ENCODE measurements around the gene DCAF5. TPM values are rescaled to one million over a fixed set of nuclear protein-coding genes. Genes with fewer than 3 reads are reported as not detected.

Gene DCAF5
- polyA plus RNA-seq, 1 donor (not counting 4 experiments of a cell fraction or from before 2014, with no cell fraction given) = 29.5 TPM

- H3K36me3 ChIP-seq (ENCODE audit: control insufficient read depth in 2 of 2, extremely low read depth in 1 of 2, insufficient read depth in 2 of 2, low read length in 2 of 2) = peaks cover 8 to 9% of the 10 kb centered on the region in 2 experiments
- H3K79me2 ChIP-seq (ENCODE audit: control insufficient read depth, insufficient read depth, low read length) = peaks cover 4% of the 10 kb centered on the region
- H3K4me3 ChIP-seq (ENCODE audit: control insufficient read depth in 2 of 3, extremely low read depth in 1 of 3, insufficient read depth in 2 of 3, low read depth in 1 of 3, low read length in 3 of 3) = no peak overlapping the region
- FAIRE-seq (no peak), DNase-seq (ENCODE audit: low read depth, low spot score) (no peak)
- no peak overlapping the region for H2AFZ ChIP-seq (ENCODE audit: control insufficient read depth, low read length)
- peaks cover 2% of the 10 kb centered on the region for H3K9me1 ChIP-seq (ENCODE audit: control insufficient read depth, extremely low read depth, insufficient read depth, low read length)
- H3K27ac ChIP-seq (ENCODE audit: control insufficient read depth, insufficient read depth, low read length) = no peak overlapping the region
- peaks cover 29% of the 10 kb centered on the region for H3K4me1 ChIP-seq (ENCODE audit: control insufficient read depth, extremely low read depth, insufficient read depth, low read length)
- H3K27me3 ChIP-seq (ENCODE audit: control insufficient read depth, extremely low read depth, insufficient read depth, low read length) = no peaks in the 10 kb centered on the region
- no peaks in the 10 kb centered on the region for H4K20me1 ChIP-seq (ENCODE audit: control insufficient read depth, extremely low read depth, insufficient read depth, low read length)
- H3K9me3 ChIP-seq (ENCODE audit: control insufficient read depth, low read depth, low read length) = no peaks in the 10 kb centered on the region
- H3K4me2 ChIP-seq (ENCODE audit: control insufficient read depth, extremely low read depth, insufficient read depth, low read depth, low read length) = no peak overlapping the region
- dilution Hi-C loops (cut with MboI; ENCODE audit: extremely low pct_ligation_motif_present, low sequenced_read_pairs) = no loop called here
- no peak overlapping the region for H3K9ac ChIP-seq (ENCODE audit: control insufficient read depth, extremely low read depth, insufficient read depth, low read length)
- TF ChIP-seq CTCF (optimal IDR thresholded peaks at IDR 0.05 in 1 of 3, IDR thresholded peaks at IDR 0.05 in 1 of 3, conservative IDR thresholded peaks at IDR 0.05 in 1 of 3; ENCODE audit: extremely low read depth in 1 of 3, insufficient read depth in 2 of 3, low read length in 3 of 3) (no peak), EZH2 (IDR thresholded peaks at IDR 0.05; ENCODE audit: low read length) (no peak)
Observed at GRCh38 chr14:69092840-69093422, 60.0 kb downstream of the DCAF5 start.

- H4K20me1 ChIP-seq (ENCODE audit: control insufficient read depth, extremely low read depth, insufficient read depth, low read length) = no peaks in the 10 kb centered on the region
- H3K27me3 ChIP-seq (ENCODE audit: control insufficient read depth, extremely low read depth, insufficient read depth, low read length) = no peaks in the 10 kb centered on the region
- peaks cover 37% of the 10 kb centered on the region for H3K4me1 ChIP-seq (ENCODE audit: control insufficient read depth, extremely low read depth, insufficient read depth, low read length)
- TF ChIP-seq CTCF (optimal IDR thresholded peaks at IDR 0.05 in 1 of 3, IDR thresholded peaks at IDR 0.05 in 1 of 3, conservative IDR thresholded peaks at IDR 0.05 in 1 of 3; ENCODE audit: extremely low read depth in 1 of 3, insufficient read depth in 2 of 3, low read length in 3 of 3) (no peak), EZH2 (IDR thresholded peaks at IDR 0.05; ENCODE audit: low read length) (no peak)
- no peak for DNase-seq (ENCODE audit: low read depth, low spot score)
- H3K4me2 ChIP-seq (ENCODE audit: control insufficient read depth, extremely low read depth, insufficient read depth, low read depth, low read length) = no peak overlapping the region
- H3K9ac ChIP-seq (ENCODE audit: control insufficient read depth, extremely low read depth, insufficient read depth, low read length) = no peak overlapping the region
- FAIRE-seq = no peak
- peaks cover 4% of the 10 kb centered on the region for H3K79me2 ChIP-seq (ENCODE audit: control insufficient read depth, insufficient read depth, low read length)
- no peak overlapping the region for H2AFZ ChIP-seq (ENCODE audit: control insufficient read depth, low read length)
- dilution Hi-C loops (cut with MboI; ENCODE audit: extremely low pct_ligation_motif_present, low sequenced_read_pairs) = no loop called here
- H3K4me3 ChIP-seq (ENCODE audit: control insufficient read depth in 2 of 3, extremely low read depth in 1 of 3, insufficient read depth in 2 of 3, low read depth in 1 of 3, low read length in 3 of 3) = no peak overlapping the region
- H3K27ac ChIP-seq (ENCODE audit: control insufficient read depth, insufficient read depth, low read length) = no peak overlapping the region
- H3K9me3 ChIP-seq (ENCODE audit: control insufficient read depth, low read depth, low read length) = no peaks in the 10 kb centered on the region
- H3K36me3 ChIP-seq (ENCODE audit: control insufficient read depth in 2 of 2, extremely low read depth in 1 of 2, insufficient read depth in 2 of 2, low read length in 2 of 2) = peaks cover 7 to 8% of the 10 kb centered on the region in 2 experiments
- H3K9me1 ChIP-seq (ENCODE audit: control insufficient read depth, extremely low read depth, insufficient read depth, low read length) = peaks cover 2% of the 10 kb centered on the region
Observed at GRCh38 chr14:69091695-69092094, 61.2 kb downstream of the DCAF5 start.
